Measurements from ENCODE around the gene IFIT1B. TPM values are rescaled to one million over a fixed set of nuclear protein-coding genes. Genes with fewer than 3 reads are reported as not detected.

Gene IFIT1B
- polyA plus RNA-seq, 1 donor (not counting 4 experiments of a cell fraction or from before 2014, with no cell fraction given) = not detected

DNA sequence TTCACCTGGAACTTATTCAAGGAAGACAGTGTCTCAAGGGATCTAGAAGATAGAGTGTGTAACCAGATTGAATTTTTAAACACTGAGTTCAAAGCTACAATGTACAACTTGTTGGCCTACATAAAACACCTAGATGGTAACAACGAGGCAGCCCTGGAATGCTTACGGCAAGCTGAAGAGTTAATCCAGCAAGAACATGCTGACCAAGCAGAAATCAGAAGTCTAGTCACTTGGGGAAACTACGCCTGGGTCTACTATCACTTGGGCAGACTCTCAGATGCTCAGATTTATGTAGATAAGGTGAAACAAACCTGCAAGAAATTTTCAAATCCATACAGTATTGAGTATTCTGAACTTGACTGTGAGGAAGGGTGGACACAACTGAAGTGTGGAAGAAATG lies 39.1 kb upstream of the IFIT1B start:
- no peak for DNase-seq (ENCODE audit: low read depth, low spot score)
- no peak for TF ChIP-seq EZH2 (IDR thresholded peaks at IDR 0.05; ENCODE audit: low read length)
- H2AFZ ChIP-seq (ENCODE audit: control insufficient read depth, low read length) = no peak overlapping the region
- no peak overlapping the region for H3K4me2 ChIP-seq (ENCODE audit: control insufficient read depth, extremely low read depth, insufficient read depth, low read depth, low read length)
- no peak for FAIRE-seq
- H3K9me3 ChIP-seq (ENCODE audit: control insufficient read depth, low read depth, low read length) = no peaks in the 10 kb centered on the region
- H3K4me3 ChIP-seq (ENCODE audit: control insufficient read depth in 2 of 3, extremely low read depth in 1 of 3, insufficient read depth in 2 of 3, low read depth in 1 of 3, low read length in 3 of 3) = no peak overlapping the region
- peaks cover 0 to 7% of the 10 kb centered on the region in 2 experiments for H3K36me3 ChIP-seq (ENCODE audit: control insufficient read depth in 2 of 2, extremely low read depth in 1 of 2, insufficient read depth in 2 of 2, low read length in 2 of 2)
- H3K9ac ChIP-seq (ENCODE audit: control insufficient read depth, extremely low read depth, insufficient read depth, low read length) = no peak overlapping the region
- H3K27me3 ChIP-seq (ENCODE audit: control insufficient read depth, extremely low read depth, insufficient read depth, low read length) = no peaks in the 10 kb centered on the region
- H3K27ac ChIP-seq (ENCODE audit: control insufficient read depth, insufficient read depth, low read length) = no peak overlapping the region
- no peaks in the 10 kb centered on the region for H3K9me1 ChIP-seq (ENCODE audit: control insufficient read depth, extremely low read depth, insufficient read depth, low read length)
- no peaks in the 10 kb centered on the region for H4K20me1 ChIP-seq (ENCODE audit: control insufficient read depth, extremely low read depth, insufficient read depth, low read length)
- H3K79me2 ChIP-seq (ENCODE audit: control insufficient read depth, insufficient read depth, low read length) = peaks cover 2% of the 10 kb centered on the region
- dilution Hi-C loops (cut with MboI; ENCODE audit: extremely low pct_ligation_motif_present, low sequenced_read_pairs) = no loop called here
- H3K4me1 ChIP-seq (ENCODE audit: control insufficient read depth, extremely low read depth, insufficient read depth, low read length) = peaks cover 15% of the 10 kb centered on the region

DNA sequence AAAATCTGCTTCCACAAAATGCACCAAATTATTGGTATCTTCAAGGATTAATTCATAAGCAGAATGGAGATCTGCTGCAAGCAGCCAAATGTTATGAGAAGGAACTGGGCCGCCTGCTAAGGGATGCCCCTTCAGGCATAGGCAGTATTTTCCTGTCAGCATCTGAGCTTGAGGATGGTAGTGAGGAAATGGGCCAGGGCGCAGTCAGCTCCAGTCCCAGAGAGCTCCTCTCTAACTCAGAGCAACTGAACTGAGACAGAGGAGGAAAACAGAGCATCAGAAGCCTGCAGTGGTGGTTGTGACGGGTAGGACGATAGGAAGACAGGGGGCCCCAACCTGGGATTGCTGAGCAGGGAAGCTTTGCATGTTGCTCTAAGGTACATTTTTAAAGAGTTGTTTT lies 38.0 kb upstream of the IFIT1B start:
- TF ChIP-seq, protein P1, sequence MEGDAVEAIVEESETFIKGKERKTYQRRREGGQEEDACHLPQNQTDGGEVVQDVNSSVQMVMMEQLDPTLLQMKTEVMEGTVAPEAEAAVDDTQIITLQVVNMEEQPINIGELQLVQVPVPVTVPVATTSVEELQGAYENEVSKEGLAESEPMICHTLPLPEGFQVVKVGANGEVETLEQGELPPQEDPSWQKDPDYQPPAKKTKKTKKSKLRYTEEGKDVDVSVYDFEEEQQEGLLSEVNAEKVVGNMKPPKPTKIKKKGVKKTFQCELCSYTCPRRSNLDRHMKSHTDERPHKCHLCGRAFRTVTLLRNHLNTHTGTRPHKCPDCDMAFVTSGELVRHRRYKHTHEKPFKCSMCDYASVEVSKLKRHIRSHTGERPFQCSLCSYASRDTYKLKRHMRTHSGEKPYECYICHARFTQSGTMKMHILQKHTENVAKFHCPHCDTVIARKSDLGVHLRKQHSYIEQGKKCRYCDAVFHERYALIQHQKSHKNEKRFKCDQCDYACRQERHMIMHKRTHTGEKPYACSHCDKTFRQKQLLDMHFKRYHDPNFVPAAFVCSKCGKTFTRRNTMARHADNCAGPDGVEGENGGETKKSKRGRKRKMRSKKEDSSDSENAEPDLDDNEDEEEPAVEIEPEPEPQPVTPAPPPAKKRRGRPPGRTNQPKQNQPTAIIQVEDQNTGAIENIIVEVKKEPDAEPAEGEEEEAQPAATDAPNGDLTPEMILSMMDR (optimal IDR thresholded peaks at IDR 0.05 in 1 of 3, IDR thresholded peaks at IDR 0.05 in 1 of 3, conservative IDR thresholded peaks at IDR 0.05 in 1 of 3; ENCODE audit: extremely low read depth in 1 of 3, insufficient read depth in 2 of 3, low read length in 3 of 3) = no peak
- no peak for TF ChIP-seq EZH2 (IDR thresholded peaks at IDR 0.05; ENCODE audit: low read length)
- Histone ChIP-seq H3K4me1 (ENCODE audit: control insufficient read depth, extremely low read depth, insufficient read depth, low read length) (peaks cover 10% of the 10 kb centered on the region), H3K4me3 (ENCODE audit: control insufficient read depth in 2 of 3, extremely low read depth in 1 of 3, insufficient read depth in 2 of 3, low read depth in 1 of 3, low read length in 3 of 3) (no peak overlapping the region), H3K36me3 (ENCODE audit: control insufficient read depth in 2 of 2, extremely low read depth in 1 of 2, insufficient read depth in 2 of 2, low read length in 2 of 2) (peaks cover 0 to 7% of the 10 kb centered on the region in 2 experiments), H3K27ac (ENCODE audit: control insufficient read depth, insufficient read depth, low read length) (no peak overlapping the region), H3K27me3 (ENCODE audit: control insufficient read depth, extremely low read depth, insufficient read depth, low read length) (no peaks in the 10 kb centered on the region), H3K4me2 (ENCODE audit: control insufficient read depth, extremely low read depth, insufficient read depth, low read depth, low read length) (no peak overlapping the region), H3K9ac (ENCODE audit: control insufficient read depth, extremely low read depth, insufficient read depth, low read length) (no peak overlapping the region), H2AFZ (ENCODE audit: control insufficient read depth, low read length) (no peak overlapping the region), H3K79me2 (ENCODE audit: control insufficient read depth, insufficient read depth, low read length) (no peaks in the 10 kb centered on the region), H3K9me3 (ENCODE audit: control insufficient read depth, low read depth, low read length) (no peaks in the 10 kb centered on the region), H4K20me1 (ENCODE audit: control insufficient read depth, extremely low read depth, insufficient read depth, low read length) (no peaks in the 10 kb centered on the region), H3K9me1 (ENCODE audit: control insufficient read depth, extremely low read depth, insufficient read depth, low read length) (no peaks in the 10 kb centered on the region)
- dilution Hi-C loops (cut with MboI; ENCODE audit: extremely low pct_ligation_motif_present, low sequenced_read_pairs) = no loop called here
- no peak for FAIRE-seq
- no peak for DNase-seq (ENCODE audit: low read depth, low spot score)

DNA sequence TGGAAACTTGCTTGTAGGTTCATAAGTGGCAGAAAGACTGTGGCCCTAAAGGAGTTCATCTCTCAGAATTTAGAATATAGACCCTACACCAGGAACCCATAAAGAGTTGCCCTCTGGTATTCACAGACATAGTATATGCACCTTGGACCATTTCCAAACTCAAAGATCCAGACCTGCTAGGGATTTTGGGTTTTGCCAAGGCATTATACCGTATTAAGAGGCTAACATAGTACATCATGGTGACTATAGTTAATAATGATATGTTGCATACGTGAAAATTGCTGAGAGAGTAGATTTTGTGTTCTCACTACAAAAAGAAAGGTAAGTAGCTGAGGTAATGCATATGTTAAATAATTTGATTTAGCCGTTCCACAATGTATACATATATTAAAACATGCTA lies 36.2 kb upstream of the IFIT1B start:
- Histone ChIP-seq H3K9me1 (ENCODE audit: control insufficient read depth, extremely low read depth, insufficient read depth, low read length) (no peaks in the 10 kb centered on the region), H3K27me3 (ENCODE audit: control insufficient read depth, extremely low read depth, insufficient read depth, low read length) (no peaks in the 10 kb centered on the region), H4K20me1 (ENCODE audit: control insufficient read depth, extremely low read depth, insufficient read depth, low read length) (no peaks in the 10 kb centered on the region), H3K9me3 (ENCODE audit: control insufficient read depth, low read depth, low read length) (no peaks in the 10 kb centered on the region), H3K9ac (ENCODE audit: control insufficient read depth, extremely low read depth, insufficient read depth, low read length) (no peak overlapping the region), H3K4me3 (ENCODE audit: control insufficient read depth in 2 of 3, extremely low read depth in 1 of 3, insufficient read depth in 2 of 3, low read depth in 1 of 3, low read length in 3 of 3) (no peak overlapping the region), H3K36me3 (ENCODE audit: control insufficient read depth in 2 of 2, extremely low read depth in 1 of 2, insufficient read depth in 2 of 2, low read length in 2 of 2) (peaks cover 0 to 7% of the 10 kb centered on the region in 2 experiments), H2AFZ (ENCODE audit: control insufficient read depth, low read length) (no peak overlapping the region), H3K79me2 (ENCODE audit: control insufficient read depth, insufficient read depth, low read length) (no peaks in the 10 kb centered on the region), H3K27ac (ENCODE audit: control insufficient read depth, insufficient read depth, low read length) (no peak overlapping the region), H3K4me1 (ENCODE audit: control insufficient read depth, extremely low read depth, insufficient read depth, low read length) (peaks cover 15% of the 10 kb centered on the region), H3K4me2 (ENCODE audit: control insufficient read depth, extremely low read depth, insufficient read depth, low read depth, low read length) (no peak overlapping the region)
- no peak for DNase-seq (ENCODE audit: low read depth, low spot score)
- TF ChIP-seq EZH2 (IDR thresholded peaks at IDR 0.05; ENCODE audit: low read length) = no peak
- TF ChIP-seq, protein P1 (optimal IDR thresholded peaks at IDR 0.05 in 1 of 3, IDR thresholded peaks at IDR 0.05 in 1 of 3, conservative IDR thresholded peaks at IDR 0.05 in 1 of 3; ENCODE audit: extremely low read depth in 1 of 3, insufficient read depth in 2 of 3, low read length in 3 of 3) = no peak
- FAIRE-seq = no peak
- dilution Hi-C loops (cut with MboI; ENCODE audit: extremely low pct_ligation_motif_present, low sequenced_read_pairs) = no loop called here
